Dedifferentiated amniotic fluid mesenchymal stem cell (primary cell): Measurements from ENCODE around the gene LDB3.

ENCODE experiments used
- DNase-seq: peaks from one replicate; pipeline ENCODE4 v3.0.0-alpha.2; 2016; ENCODE audit errors: extremely low spot score

LDB3 gene

GRCh38 chr10:86759073-86759672, 90.9 kb downstream of the LDB3 start:
- DNase-seq: no peak

- no peak for DNase-seq
Measured at GRCh38 chr10:86763404-86763803, 95.1 kb downstream of the LDB3 start.

GRCh38 chr10:86765548-86765947, 97.2 kb downstream of the LDB3 start:
- no peak for DNase-seq

GRCh38 chr10:86768412-86769062, 100.2 kb downstream of the LDB3 start:
- peak; percentile 11 for DNase-seq

GRCh38 chr10:86769991-86770390, 101.7 kb downstream of the LDB3 start:
- DNase-seq: no peak

- DNase-seq: peak; percentile 14
Measured at GRCh38 chr10:86770412-86770960, 102.2 kb downstream of the LDB3 start.

GRCh38 chr10:86773498-86773897, 105.2 kb downstream of the LDB3 start:
- peak; percentile 6 for DNase-seq

GRCh38 chr10:86775056-86775869, 107.0 kb downstream of the LDB3 start:
- peak; percentile 55 for DNase-seq

- DNase-seq: no peak
Measured at GRCh38 chr10:86775870-86776180, 107.5 kb downstream of the LDB3 start.

GRCh38 chr10:86779220-86780017, 111.1 kb downstream of the LDB3 start:
- DNase-seq: no peak

GRCh38 chr10:86782701-86783418, 114.5 kb downstream of the LDB3 start:
- no peak for DNase-seq

GRCh38 chr10:86785037-86785436, 116.7 kb downstream of the LDB3 start:
- DNase-seq: no peak
